GM12865 (cell line): ENCODE data around the gene SIRT3.

Experiments used
- DNase-seq: peaks from one replicate; pipeline ENCODE4 v3.0.0; 2010; ENCODE audit warnings: low read depth
- H3K4me3 ChIP-seq: 2 replicates; pipeline ENCODE4 v1.5.1; 2011; ENCODE audit warnings: mild to moderate bottlenecking, low read depth, low read length, control low read depth
- TF ChIP-seq, protein P1 (sequence below): IDR thresholded peaks from 2 replicates; pipeline ENCODE4 v1.5.1; 2011; ENCODE audit warnings: low read length, control low read depth, low read depth, inconsistent platforms; ENCODE audit not compliant: insufficient read depth; ENCODE audit errors: missing control alignments

Gene SIRT3

DNA sequence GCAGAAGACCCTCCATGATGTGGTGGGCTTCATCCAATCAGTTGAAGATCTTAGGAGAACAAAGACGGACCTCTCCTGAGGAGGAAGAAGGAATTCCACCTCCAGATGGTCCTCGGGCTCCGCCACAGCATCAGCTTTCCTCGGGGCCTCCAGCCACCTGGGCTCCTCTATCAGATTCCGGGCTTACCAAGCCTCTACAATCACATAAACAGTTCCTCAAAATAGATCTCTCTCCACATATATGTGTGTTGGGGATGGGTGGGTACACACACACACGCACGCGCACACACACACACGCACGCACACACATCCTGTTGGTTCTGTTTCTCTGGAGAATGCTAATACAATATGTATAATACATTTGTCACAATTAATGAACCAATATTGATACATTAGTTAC is 23.3 kb upstream of the SIRT3 start:
- DNase-seq: no peak
- TF ChIP-seq, protein P1, sequence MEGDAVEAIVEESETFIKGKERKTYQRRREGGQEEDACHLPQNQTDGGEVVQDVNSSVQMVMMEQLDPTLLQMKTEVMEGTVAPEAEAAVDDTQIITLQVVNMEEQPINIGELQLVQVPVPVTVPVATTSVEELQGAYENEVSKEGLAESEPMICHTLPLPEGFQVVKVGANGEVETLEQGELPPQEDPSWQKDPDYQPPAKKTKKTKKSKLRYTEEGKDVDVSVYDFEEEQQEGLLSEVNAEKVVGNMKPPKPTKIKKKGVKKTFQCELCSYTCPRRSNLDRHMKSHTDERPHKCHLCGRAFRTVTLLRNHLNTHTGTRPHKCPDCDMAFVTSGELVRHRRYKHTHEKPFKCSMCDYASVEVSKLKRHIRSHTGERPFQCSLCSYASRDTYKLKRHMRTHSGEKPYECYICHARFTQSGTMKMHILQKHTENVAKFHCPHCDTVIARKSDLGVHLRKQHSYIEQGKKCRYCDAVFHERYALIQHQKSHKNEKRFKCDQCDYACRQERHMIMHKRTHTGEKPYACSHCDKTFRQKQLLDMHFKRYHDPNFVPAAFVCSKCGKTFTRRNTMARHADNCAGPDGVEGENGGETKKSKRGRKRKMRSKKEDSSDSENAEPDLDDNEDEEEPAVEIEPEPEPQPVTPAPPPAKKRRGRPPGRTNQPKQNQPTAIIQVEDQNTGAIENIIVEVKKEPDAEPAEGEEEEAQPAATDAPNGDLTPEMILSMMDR: no peak
- H3K4me3 ChIP-seq: no peak overlapping the region

DNA sequence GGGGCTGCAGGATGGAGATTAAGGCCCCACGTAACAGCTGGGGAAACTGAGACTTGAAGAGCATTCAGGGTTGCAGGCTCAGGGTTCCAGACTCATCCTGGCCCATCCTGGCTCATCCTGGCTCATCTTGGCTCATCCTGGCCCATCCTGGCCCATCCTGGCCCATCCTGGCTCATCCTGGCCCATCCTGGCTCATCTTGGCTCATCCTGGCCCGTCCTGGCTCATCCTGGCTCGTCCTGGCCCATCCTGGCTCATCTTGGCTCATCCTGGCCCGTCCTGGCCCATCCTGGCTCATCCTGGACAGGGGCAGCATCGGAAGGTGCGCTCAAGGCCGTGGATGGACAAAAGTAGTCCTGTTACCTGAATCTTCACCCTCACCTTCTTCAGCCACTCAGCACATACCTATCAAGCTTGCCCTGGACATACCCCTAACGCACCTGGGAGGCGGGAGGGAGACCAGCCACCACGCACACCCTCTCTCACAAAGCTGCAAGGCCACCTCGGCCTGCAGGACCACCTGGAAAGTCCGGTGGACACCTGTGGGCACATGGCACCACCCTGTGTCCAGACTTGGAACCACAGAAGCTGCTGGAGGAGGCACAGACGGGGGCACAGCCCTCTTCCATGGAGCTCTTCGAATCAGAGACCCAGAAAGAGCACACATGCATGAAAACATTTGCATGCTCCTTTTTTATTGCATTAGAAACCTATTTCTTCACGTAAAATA is 21.8 kb upstream of the SIRT3 start:
- TF ChIP-seq, protein P1: peak; percentile 19
- H3K4me3 ChIP-seq: no peak overlapping the region
- DNase-seq: peak; percentile 30

DNA sequence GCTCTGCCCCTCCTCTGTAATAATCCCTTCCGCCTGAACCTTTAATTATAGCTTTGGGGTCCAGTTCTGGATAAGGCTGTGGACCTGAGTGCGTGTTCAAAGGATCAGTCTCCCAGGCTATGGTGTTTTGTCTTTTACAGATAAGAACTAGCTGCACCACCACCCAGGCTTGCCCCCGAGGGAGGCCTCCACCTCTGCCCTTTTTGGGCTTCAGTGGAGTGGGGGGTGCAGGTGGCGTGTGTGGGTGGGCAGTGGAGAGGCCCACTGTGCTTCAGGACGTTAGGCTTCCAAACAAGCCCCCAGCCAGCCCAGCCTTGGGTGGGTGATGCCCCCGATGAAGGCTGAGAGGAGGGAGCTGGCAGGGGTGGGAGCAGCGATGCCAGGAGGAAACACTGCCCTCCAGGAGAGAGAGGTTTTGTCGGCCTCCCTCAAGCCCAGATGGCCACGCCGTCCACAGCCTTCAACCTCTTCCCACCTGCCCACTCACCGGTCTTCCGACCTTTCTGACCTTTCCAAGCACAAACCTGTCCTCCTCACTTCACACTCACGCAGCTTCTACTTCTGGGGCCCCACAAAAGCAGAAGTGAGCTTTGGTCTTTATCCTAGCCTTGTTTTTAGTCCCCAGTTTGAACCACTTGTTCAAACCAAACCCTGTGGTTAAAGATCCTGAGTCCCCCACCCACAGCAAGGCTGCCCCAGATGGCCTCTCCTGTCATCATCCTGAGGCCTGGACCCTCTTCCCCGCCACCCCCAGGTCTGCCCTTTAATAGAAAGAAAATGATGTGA is 21.0 kb upstream of the SIRT3 start:
- H3K4me3 ChIP-seq: no peak overlapping the region
- TF ChIP-seq, protein P1: no peak
- peak; percentile 35 for DNase-seq

DNA sequence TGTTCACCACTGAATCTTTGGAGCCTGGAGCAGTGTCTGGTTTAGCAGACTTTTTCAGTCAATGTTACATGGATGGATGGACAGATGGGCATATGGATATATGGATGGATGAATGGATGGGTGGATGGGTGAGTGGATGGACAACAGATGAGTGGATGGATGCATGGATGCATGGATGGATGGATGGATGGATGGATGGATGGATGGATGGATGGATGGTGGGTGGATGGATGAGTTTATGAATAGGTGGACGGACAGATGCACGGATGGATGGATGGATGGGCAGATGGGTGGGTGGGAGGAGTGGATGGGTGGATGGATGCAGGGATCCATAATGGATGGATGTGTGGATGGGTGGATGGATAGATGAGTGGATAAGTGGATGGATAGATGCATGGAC is 19.7 kb upstream of the SIRT3 start:
- no peak overlapping the region for H3K4me3 ChIP-seq
- TF ChIP-seq, protein P1: no peak
- DNase-seq: no peak

DNA sequence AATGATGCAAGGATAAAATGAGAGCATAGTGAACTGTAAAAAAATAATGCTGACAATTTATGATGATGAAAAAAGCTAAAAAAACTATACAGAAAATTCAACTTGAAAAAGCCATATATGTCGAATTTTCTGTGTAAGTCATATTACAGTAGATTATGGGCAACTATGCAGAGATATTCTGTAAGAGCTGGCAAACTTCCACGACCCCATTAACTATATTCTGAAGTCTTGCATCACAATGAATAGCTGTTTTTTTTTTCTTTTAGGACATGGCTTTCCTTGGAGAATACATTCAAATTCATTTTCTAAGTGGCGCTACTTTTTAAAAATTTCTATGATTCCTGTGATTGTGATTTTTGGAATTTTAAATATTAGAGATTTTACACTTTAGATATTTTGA is 19.0 kb upstream of the SIRT3 start:
- DNase-seq: no peak
- no peak overlapping the region for H3K4me3 ChIP-seq
- TF ChIP-seq, protein P1: no peak

DNA sequence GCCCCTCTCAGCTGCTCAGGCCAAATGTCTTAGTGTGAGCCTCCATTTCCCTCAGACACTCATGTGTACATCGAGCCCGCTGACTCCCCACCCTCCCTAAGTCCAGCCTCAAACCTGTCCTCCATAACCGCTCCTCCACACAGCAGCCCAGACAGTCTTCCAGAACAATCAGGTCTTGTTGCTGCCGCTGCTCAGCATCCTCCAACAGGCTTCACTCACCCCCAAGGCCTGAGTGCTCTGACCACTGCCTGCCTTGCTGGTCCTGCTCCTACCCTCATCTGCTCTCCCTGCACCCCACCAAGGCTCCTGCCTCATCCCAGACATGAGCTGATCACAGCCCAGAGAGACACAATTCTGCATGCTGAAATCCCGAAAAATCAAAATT is 17.7 kb upstream of the SIRT3 start:
- no peak overlapping the region for H3K4me3 ChIP-seq
- TF ChIP-seq, protein P1: no peak
- DNase-seq: no peak
